Brain microvascular endothelial cell (primary cell): ENCODE measurements around the gene BRICD5.

Experiments
- DNase-seq: peaks from one replicate; pipeline ENCODE4 v3.0.0-alpha.2; 2020
- H3K27ac ChIP-seq: fragments of 250-450 bp; sonication (Bioruptor Pico); 2 replicates; pipeline ENCODE4 v1.5.1; 2020; ENCODE audit warnings: mild to moderate bottlenecking, moderate library complexity
- H3K27me3 ChIP-seq: fragments of 250-450 bp; sonication (Bioruptor Pico); replicated peaks from 2 replicates; pipeline ENCODE4 v1.5.1; 2020; ENCODE audit warnings: mild to moderate bottlenecking
- H3K36me3 ChIP-seq: fragments of 250-450 bp; sonication (Bioruptor Pico); replicated peaks from 2 replicates; pipeline ENCODE4 v1.5.1; 2020; ENCODE audit warnings: mild to moderate bottlenecking
- H3K4me3 ChIP-seq: 2 replicates; pipeline ENCODE4 v1.5.1; 2011; ENCODE audit warnings: low read depth, mild to moderate bottlenecking, control low read depth, low read length, moderate library complexity
- CTCF ChIP-seq: IDR thresholded peaks from 2 replicates; pipeline ENCODE4 v1.5.1; 2011; ENCODE audit warnings: low read depth, mild to moderate bottlenecking, moderate library complexity, low read length, control low read depth, inconsistent platforms; ENCODE audit errors: missing control alignments
- in situ Hi-C: cut with HindIII; loops from 2 replicates; pipeline ENCODE4 v1.10.0; 2017; ENCODE audit warnings: low sequenced_read_pairs, low pct_ligation_motif_present

BRICD5 gene

GRCh38 chr16:2195322-2196161 lies 15.1 kb downstream of the BRICD5 start:
- Histone ChIP-seq H3K27ac (no peak overlapping the region), H3K36me3 (no peaks in the 10 kb centered on the region), H3K4me3 (no peak overlapping the region), H3K27me3 (peaks cover 44% of the 10 kb centered on the region)
- TF ChIP-seq CTCF, result no peak
- no peak for DNase-seq
- in situ Hi-C loops, result no loop called here

GRCh38 chr16:2194852-2195321 lies 15.8 kb downstream of the BRICD5 start:
- H3K36me3 ChIP-seq, result no peaks in the 10 kb centered on the region

GRCh38 chr16:2194166-2194834 lies 16.4 kb downstream of the BRICD5 start:
- no peak overlapping the region for H3K4me3 ChIP-seq
- H3K36me3 ChIP-seq, result no peaks in the 10 kb centered on the region
- no peak for TF ChIP-seq CTCF
- no peak overlapping the region for H3K27ac ChIP-seq
- peaks cover 44% of the 10 kb centered on the region for H3K27me3 ChIP-seq
- peak; percentile 37 for DNase-seq
- in situ Hi-C loops, result no loop called here

More at GRCh38 chr16:2194852-2195321, 15.8 kb downstream of the BRICD5 start:
- Histone ChIP-seq H3K27ac (no peak overlapping the region), H3K4me3 (no peak overlapping the region), H3K27me3 (peaks cover 44% of the 10 kb centered on the region)
- in situ Hi-C loops, result no loop called here
- DNase-seq, result peak; percentile 12
- TF ChIP-seq CTCF, result peak; percentile 60

GRCh38 chr16:2191446-2191706 lies 19.3 kb downstream of the BRICD5 start:
- in situ Hi-C loops, result no loop called here
- TF ChIP-seq CTCF, result no peak
- no peak for DNase-seq
- Histone ChIP-seq H3K36me3 (no peaks in the 10 kb centered on the region), H3K27ac (no peak overlapping the region), H3K27me3 (peaks cover 21% of the 10 kb centered on the region), H3K4me3 (no peak overlapping the region)

- Histone ChIP-seq H3K36me3 (no peaks in the 10 kb centered on the region), H3K4me3 (no peak overlapping the region), H3K27ac (no peak overlapping the region), H3K27me3 (peaks cover 17% of the 10 kb centered on the region)
- in situ Hi-C loops, result no loop called here
- no peak for DNase-seq
- TF ChIP-seq CTCF, result no peak
These were observed 19.8 kb downstream of the BRICD5 start for GRCh38 chr16:2190659-2191445.
